ENCODE data around the gene CNTNAP1.
"Not testable (repeated sequence)": the region's sequence is repeated elsewhere in the genome, so short reads cannot be mapped to it uniquely, and the experiment has no call there.

Gene CNTNAP1

DNA sequence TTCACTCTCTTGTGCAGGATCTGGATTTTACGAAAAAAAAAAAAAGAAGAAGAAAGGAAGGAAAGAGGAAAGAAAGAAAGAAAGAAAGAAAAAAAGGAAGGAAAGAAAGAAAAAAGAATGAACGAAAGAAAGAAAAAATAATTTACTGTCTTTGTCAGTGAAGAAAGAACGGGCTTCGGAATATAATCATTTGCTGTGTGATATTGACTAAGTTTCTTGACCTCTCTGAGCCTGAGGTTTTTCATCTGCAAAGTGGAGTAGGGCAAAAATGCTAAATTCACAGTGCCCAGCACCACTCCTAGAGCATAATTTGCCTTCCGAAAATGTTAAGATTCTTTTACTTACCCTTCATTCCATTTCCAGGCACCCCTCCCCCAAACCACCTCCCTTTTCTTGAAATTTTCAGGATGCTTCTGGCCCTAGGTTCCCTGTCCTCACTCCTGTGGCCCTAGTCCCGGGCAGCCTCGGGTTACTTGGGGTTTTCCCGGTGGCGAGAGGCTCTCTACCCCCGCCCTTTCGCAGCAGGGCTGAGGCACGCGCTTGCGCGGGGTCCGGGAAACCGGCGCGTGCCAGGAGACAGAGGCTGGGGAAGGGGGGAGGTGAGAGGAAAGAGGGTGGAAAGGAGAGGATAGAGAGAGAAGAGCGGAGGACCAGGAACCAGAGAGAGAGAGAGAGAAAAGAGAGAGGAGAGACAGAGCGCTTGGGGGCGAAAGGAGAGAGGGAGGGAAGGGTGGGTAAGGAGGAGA lies at the start of gene CNTNAP1:
TSS of gene CNTNAP1 (plus strand) at position 556 of the 746 bp plus-strand sequence. CDS start 299 bp downstream, outside the sequence.
- peak; percentile 58 to 68 for DNase-seq

DNA sequence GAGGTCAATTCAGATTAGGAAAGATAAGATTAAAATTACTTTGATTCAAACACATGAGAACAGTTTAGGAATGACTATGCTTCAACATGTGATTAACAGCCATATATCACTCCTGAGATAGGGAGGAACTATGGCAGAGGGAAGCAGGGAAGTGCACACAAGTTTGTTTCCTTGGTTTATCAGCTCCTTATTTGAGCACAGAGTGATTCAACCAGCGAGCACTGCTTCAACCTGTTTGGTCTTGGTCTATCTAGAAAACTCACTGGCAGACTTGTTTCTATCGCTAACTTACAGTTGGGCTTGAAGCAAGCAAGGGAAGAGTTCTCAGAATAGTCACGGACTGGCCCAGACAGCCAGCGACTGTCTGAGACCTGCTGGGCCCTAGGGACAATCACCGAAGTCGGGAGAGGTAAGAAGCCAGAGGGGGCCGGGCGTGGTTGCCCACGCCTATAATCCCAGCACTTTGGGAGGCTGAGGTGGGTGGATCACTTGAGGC lies 49.3 kb upstream of the CNTNAP1 start:
- no peak for DNase-seq

GRCh38 chr17:42639525-42640113 lies 42.7 kb upstream of the CNTNAP1 start:
- DNase-seq = no peak

- no peak for DNase-seq
Observed at GRCh38 chr17:42640121-42640520, 42.2 kb upstream of the CNTNAP1 start.

GRCh38 chr17:42642336-42642735 lies 40.0 kb upstream of the CNTNAP1 start:
- DNase-seq = no peak

- DNase-seq = no peak
Observed at GRCh38 chr17:42647778-42648177, 34.6 kb upstream of the CNTNAP1 start.

GRCh38 chr17:42651392-42651791 lies 30.9 kb upstream of the CNTNAP1 start:
- DNase-seq = no peak

- DNase-seq = no peak
Observed at GRCh38 chr17:42653179-42654124, 28.9 kb upstream of the CNTNAP1 start.

DNA sequence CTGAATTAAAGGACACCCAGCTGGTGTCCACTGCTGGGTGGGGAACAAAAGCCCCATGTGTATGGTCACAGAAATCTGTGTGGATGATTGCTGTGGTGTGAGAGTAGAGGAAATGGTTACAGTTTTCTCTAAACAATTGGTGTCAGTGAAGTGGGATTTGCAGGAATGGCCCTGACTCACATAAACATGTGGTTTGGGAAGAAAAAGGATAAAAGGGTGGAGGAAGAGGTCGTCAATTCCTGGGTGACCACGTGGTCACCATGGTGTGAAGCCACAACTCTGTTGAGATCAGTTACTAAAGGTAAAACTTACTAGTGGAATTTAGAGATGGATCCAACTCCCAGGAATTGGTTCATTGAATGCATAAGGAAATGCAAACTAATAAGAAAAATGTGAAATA lies 26.8 kb upstream of the CNTNAP1 start:
- no peak for DNase-seq

- no peak for DNase-seq
Observed at GRCh38 chr17:42657824-42658588, 24.3 kb upstream of the CNTNAP1 start.

DNA sequence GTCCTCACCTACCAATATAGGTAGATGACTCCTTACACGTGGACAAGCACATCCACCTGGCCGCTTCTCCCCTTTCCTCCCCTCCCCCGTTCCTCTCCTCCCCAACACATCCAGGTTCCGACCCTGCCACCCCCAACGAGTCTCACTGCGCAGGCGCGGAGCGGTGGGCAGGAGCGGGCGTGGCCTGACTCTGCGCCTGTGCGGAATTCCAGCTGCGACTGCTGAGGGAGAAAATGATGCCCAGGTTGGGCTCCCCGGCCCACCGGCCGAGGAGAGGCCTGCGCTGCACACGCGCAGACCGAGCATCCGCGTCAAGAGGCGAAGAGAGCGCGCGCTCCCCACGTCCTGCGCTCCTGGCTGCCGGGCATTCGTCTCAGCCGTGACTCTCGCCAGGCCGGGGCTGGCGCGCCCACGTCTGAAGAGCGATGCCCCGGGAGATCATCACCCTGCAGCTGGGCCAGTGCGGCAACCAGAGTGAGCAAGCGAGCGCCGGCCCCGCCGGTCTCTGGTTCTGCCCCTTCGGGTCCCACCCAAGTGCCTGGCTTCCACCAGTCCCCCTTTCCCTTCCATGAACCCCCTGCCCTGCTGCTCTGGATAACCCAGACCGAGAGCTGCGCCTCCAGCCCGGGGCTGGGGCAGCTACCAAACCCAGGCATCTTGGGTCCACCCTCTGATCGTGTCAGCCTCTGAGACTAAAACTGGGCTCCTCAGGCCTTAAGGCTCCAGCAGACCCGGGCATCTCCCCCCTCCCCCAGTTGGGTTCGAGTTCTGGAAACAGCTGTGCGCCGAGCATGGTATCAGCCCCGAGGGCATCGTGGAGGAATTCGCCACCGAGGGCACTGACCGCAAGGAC lies 23.0 kb upstream of the CNTNAP1 start, which contains the start of gene TUBG2:
TSS of gene TUBG2 (plus strand) at position 206 of the 853 bp plus-strand sequence. CDS start at position 426, 220 bp downstream.
- DNase-seq = peak; percentile 66 to 73

- DNase-seq = not testable (repeated sequence)
Observed at GRCh38 chr17:42659932-42660274, 22.4 kb upstream of the CNTNAP1 start.

GRCh38 chr17:42660692-42661345 lies 21.5 kb upstream of the CNTNAP1 start:
- no peak for DNase-seq

- no peak for DNase-seq
Observed at GRCh38 chr17:42665581-42666001, 16.7 kb upstream of the CNTNAP1 start.

DNA sequence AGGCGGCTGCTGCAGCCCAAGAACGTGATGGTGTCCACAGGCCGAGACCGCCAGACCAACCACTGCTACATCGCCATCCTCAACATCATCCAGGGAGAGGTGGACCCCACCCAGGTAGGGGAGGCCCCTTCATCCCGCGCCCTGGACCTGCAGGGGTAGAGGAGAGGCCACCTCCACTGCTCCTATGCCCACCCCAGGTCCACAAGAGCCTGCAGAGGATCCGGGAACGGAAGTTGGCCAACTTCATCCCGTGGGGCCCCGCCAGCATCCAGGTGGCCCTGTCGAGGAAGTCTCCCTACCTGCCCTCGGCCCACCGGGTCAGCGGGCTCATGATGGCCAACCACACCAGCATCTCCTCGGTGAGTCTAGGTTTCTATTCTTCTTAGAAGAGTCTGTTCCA lies 16.2 kb upstream of the CNTNAP1 start:
- not testable (repeated sequence) for DNase-seq

- peak; percentile 43 to 74 for DNase-seq
Observed at GRCh38 chr17:42667088-42667951, 15.0 kb upstream of the CNTNAP1 start.

- no peak for DNase-seq
Observed at GRCh38 chr17:42669705-42669976, 12.7 kb upstream of the CNTNAP1 start.

- no peak for DNase-seq
Observed at GRCh38 chr17:42669977-42670788, 12.1 kb upstream of the CNTNAP1 start.

Data from inflammatory macrophage treated with lipopolysaccharide for 1 hour (primary cell).